ENCODE results near the gene FKBP3.

- TF ChIP-seq CTCF (conservative IDR thresholded peaks at IDR 0.05; ENCODE audit: low read depth, low read length): no peak
- no peak for TF ChIP-seq POLR2A (IDR thresholded peaks at IDR 0.05; ENCODE audit: low read depth, low read length)
- no peak for TF ChIP-seq MXI1 (IDR thresholded peaks at IDR 0.05; ENCODE audit: borderline replicate concordance, low read depth, low read length)
- no peak for TF ChIP-seq NFE2L2 (IDR thresholded peaks at IDR 0.05; ENCODE audit: low read depth, low read length)
- no peak for TF ChIP-seq RFX5 (IDR thresholded peaks at IDR 0.05; ENCODE audit: low read depth, low read length)
- no peak for TF ChIP-seq SMC3 (IDR thresholded peaks at IDR 0.05; ENCODE audit: low read depth, low read length)
Measured at GRCh38 chr14:45135156-45135555, 875 bp upstream of the FKBP3 start.
